ENCODE measurements around the gene AFF1. TPM values are rescaled to one million over a fixed set of nuclear protein-coding genes. Genes with fewer than 3 reads are reported as not detected.

Gene AFF1
- total RNA-seq, 2 donors from 2014 or later: 42.8 to 57.0 TPM

- peaks cover 8% of the 10 kb centered on the region for H3K4me1 ChIP-seq
- H3K4me3 ChIP-seq: no peak overlapping the region
- WGBS, 2 donors: 94 to 97% methylated on average over 3 of the region's 3 CpGs
- intact Hi-C loops (cut with DNase I): no loop called here
- ATAC-seq (no peak), DNase-seq (no peak)
- H3K9me3 ChIP-seq: no peaks in the 10 kb centered on the region
- H3K27ac ChIP-seq: no peak overlapping the region
- H3K27me3 ChIP-seq: no peaks in the 10 kb centered on the region
- TF ChIP-seq POLR2A (IDR thresholded peaks at IDR 0.05): no peak
- H3K36me3 ChIP-seq (replicated peaks in 1 of 2; ENCODE audit: insufficient read depth in 1 of 2, low read depth in 2 of 2): no peaks in the 10 kb centered on the region
Measured at GRCh38 chr4:86901864-86902263, 32.9 kb upstream of the AFF1 start.

- H3K4me3 ChIP-seq: no peak overlapping the region
- no peaks in the 10 kb centered on the region for H3K27me3 ChIP-seq
- peaks cover 13% of the 10 kb centered on the region for H3K4me1 ChIP-seq
- 22 to 28% methylated on average over 2 of the region's 2 CpGs for WGBS, 2 donors
- H3K9me3 ChIP-seq: no peaks in the 10 kb centered on the region
- peak overlapping the region in 2 of 4 donors; percentile 7 to 27 for H3K27ac ChIP-seq
- intact Hi-C loops (cut with DNase I): no loop called here
- TF ChIP-seq CTCF (IDR thresholded peaks at IDR 0.05) (no peak), POLR2A (IDR thresholded peaks at IDR 0.05) (no peak)
- no peaks in the 10 kb centered on the region for H3K36me3 ChIP-seq (replicated peaks in 1 of 2; ENCODE audit: insufficient read depth in 1 of 2, low read depth in 2 of 2)
- ATAC-seq: no peak
- no peak for DNase-seq
Measured at GRCh38 chr4:86908251-86908657, 26.6 kb upstream of the AFF1 start.

- Histone ChIP-seq H3K4me1 (peaks cover 6% of the 10 kb centered on the region), H3K4me3 (no peak overlapping the region), H3K9me3 (no peaks in the 10 kb centered on the region), H3K27ac (no peak overlapping the region), H3K36me3 (replicated peaks in 1 of 2; ENCODE audit: insufficient read depth in 1 of 2, low read depth in 2 of 2) (no peaks in the 10 kb centered on the region), H3K27me3 (no peaks in the 10 kb centered on the region)
- ATAC-seq (no peak), DNase-seq (no peak)
- intact Hi-C loops (cut with DNase I): no loop called here
- TF ChIP-seq CTCF (IDR thresholded peaks at IDR 0.05) (no peak), POLR2A (IDR thresholded peaks at IDR 0.05) (no peak)
- 66 to 72% methylated on average over 8 of the region's 8 CpGs for WGBS, 2 donors
Measured at GRCh38 chr4:86909546-86910295, 25.1 kb upstream of the AFF1 start.

DNA sequence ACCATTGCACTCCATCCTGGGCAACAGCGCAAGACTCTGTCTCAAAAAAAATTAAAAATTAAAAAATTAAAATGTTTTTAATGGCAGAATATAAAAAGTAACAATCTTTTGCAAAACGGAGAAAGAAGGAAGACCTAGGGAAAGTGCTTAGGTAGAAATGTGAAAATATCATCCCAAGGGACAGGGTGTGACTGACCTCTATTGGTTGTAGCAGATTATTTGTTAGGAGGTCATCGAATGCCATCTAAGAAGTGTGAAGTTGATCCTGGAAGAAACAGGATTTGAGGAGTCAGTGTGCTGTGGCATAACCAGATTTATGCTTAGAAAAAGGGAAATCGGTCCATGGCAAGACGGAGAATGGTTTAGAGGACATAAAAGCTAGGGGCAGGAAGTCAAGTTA lies 24.4 kb upstream of the AFF1 start:
- TF ChIP-seq POLR2A (IDR thresholded peaks at IDR 0.05) (no peak), CTCF (IDR thresholded peaks at IDR 0.05) (peak in 1 of 7 experiments; percentile 4)
- Histone ChIP-seq H3K27ac (no peak overlapping the region), H3K36me3 (replicated peaks in 1 of 2; ENCODE audit: insufficient read depth in 1 of 2, low read depth in 2 of 2) (no peaks in the 10 kb centered on the region), H3K9me3 (no peaks in the 10 kb centered on the region), H3K4me3 (no peak overlapping the region), H3K27me3 (no peaks in the 10 kb centered on the region), H3K4me1 (peaks cover 5% of the 10 kb centered on the region)
- WGBS, 2 donors: 79 to 84% methylated on average over 5 of the region's 5 CpGs
- intact Hi-C loops (cut with DNase I): no loop called here
- no peak for DNase-seq
- no peak for ATAC-seq

- TF ChIP-seq CTCF (IDR thresholded peaks at IDR 0.05): no peak
- no peak for TF ChIP-seq POLR2A (IDR thresholded peaks at IDR 0.05)
- no peaks in the 10 kb centered on the region for H3K27me3 ChIP-seq
- no peaks in the 10 kb centered on the region for H3K36me3 ChIP-seq (replicated peaks in 1 of 2; ENCODE audit: insufficient read depth in 1 of 2, low read depth in 2 of 2)
- intact Hi-C loops (cut with DNase I): no loop called here
- H3K4me3 ChIP-seq: no peak overlapping the region
- 86 to 88% methylated on average over 7 of the region's 7 CpGs for WGBS, 2 donors
- ATAC-seq: no peak
- DNase-seq: no peak
- no peaks in the 10 kb centered on the region for H3K9me3 ChIP-seq
- no peak overlapping the region for H3K27ac ChIP-seq
- H3K4me1 ChIP-seq: peaks cover 5% of the 10 kb centered on the region
Measured at GRCh38 chr4:86910820-86911684, 23.8 kb upstream of the AFF1 start.
